Psoas muscle (tissue), 8 donors: ENCODE measurements around the gene SEMA3F. TPM values are rescaled to one million over a fixed set of nuclear protein-coding genes. Genes with fewer than 3 reads are reported as not detected.

ENCODE experiments used
- ATAC-seq, 4 donors: fragments of 200-7000 bp; cut with Tn5 transposase; one replicate each; pipeline ENCODE4 v1.9.1; 2020; ENCODE audit warnings: moderate library complexity in 3 of 4, mild to moderate bottlenecking in 2 of 4
- DNase-seq, 2 donors: peaks; one replicate each; pipeline ENCODE4 v3.0.0-alpha.2; 2020
- H3K27ac ChIP-seq: fragments of 200-600 bp; one replicate; pipeline ENCODE4 v1.8.0; 2022
- H3K27me3 ChIP-seq, 3 donors: fragments of 200-600 bp in 1 of 3; one replicate each; pipeline versions ENCODE4 v1.6.1 to v1.8.0; 2013 to 2022; ENCODE audit warnings: low read length in 2 of 3, mild to moderate bottlenecking in 2 of 3, moderate library complexity in 1 of 3; ENCODE audit not compliant: insufficient read depth in 3 of 3
- H3K36me3 ChIP-seq, 2 donors: fragments of 200-600 bp in 1 of 2; one replicate each; pipeline versions ENCODE4 v1.6.1 to v1.8.0; 2013 to 2022; ENCODE audit warnings: low read depth in 1 of 2, mild to moderate bottlenecking in 1 of 2, moderate library complexity in 1 of 2; ENCODE audit not compliant: insufficient read depth in 1 of 2
- H3K4me1 ChIP-seq: fragments of 200-600 bp; one replicate; pipeline ENCODE4 v1.8.0; 2022
- H3K4me3 ChIP-seq: fragments of 200-600 bp; one replicate; pipeline ENCODE4 v1.8.0; 2022; ENCODE audit warnings: mild to moderate bottlenecking
- H3K9me3 ChIP-seq: fragments of 200-600 bp; one replicate; pipeline ENCODE4 v1.8.0; 2022
- WGBS, 3 donors: extraction: QIAGEN DNeasy Blood & Tissue Kit; methylation state at CpG; one replicate each; pipeline versions ENCODE4 v1.1.6 to v1.1.7; 2013; 5-methylcytosine and 5-hydroxymethylcytosine counted together
- intact Hi-C, 2 donors: fragments of 100-400 bp; cut with DNase I; formaldehyde crosslinking; loops; one replicate each; pipeline versions ENCODE4 v1.11.0 to v1.14.2; 2022
- polyA plus RNA-seq, 3 donors: library from polyadenylated mRNA; stranded (reverse); fragments of 200-250 nt; gene quantifications; one replicate each; pipeline ENCODE4 v1.2.3, GENCODE V29; 2013
- total RNA-seq, 4 donors: library from RNA; stranded (reverse); fragmentation: NEBNext Ultra II Directional in 2 of 4; extraction: Animal tissue kit (Norgen Biotek cat#: 25700) in 2 of 4; gene quantifications; one replicate each; pipeline versions ENCODE4 v1.2.1 to v1.2.4, GENCODE V29; 2021 to 2023
- TF ChIP-seq, protein P1 (sequence below): fragments of 200-600 bp; IDR thresholded peaks from one replicate; pipeline ENCODE4 v1.8.0; 2022; ENCODE audit warnings: antibody characterized with exemption
- donor health status: healthy with polysubstance abuse.
- donor health status: DM: no; HTN: no; CAD: no; lungs with moderate emphysema.
- donor health status: Bipolar disorder and iron deficiency.
- donor health status: healthy.
- donor health status: DM: yes; HTN: yes; CAD: no.
- donor health status: DM: no; HTN: no; CAD: no.
- donor health status: DM: no; HTN: no; CAD: no.
- donor health status: DM: yes; HTN: yes; CAD: no.

SEMA3F gene
- total and polyA plus RNA-seq, 7 donors: 4.7 to 13.7 (median 7.6) TPM

GRCh38 chr3:50194903-50195500, 39.9 kb downstream of the SEMA3F start:
- H3K4me1 ChIP-seq: peaks cover 9% of the 10 kb centered on the region
- H3K4me3 ChIP-seq: peak overlapping the region; percentile 23
- TF ChIP-seq, protein P1, sequence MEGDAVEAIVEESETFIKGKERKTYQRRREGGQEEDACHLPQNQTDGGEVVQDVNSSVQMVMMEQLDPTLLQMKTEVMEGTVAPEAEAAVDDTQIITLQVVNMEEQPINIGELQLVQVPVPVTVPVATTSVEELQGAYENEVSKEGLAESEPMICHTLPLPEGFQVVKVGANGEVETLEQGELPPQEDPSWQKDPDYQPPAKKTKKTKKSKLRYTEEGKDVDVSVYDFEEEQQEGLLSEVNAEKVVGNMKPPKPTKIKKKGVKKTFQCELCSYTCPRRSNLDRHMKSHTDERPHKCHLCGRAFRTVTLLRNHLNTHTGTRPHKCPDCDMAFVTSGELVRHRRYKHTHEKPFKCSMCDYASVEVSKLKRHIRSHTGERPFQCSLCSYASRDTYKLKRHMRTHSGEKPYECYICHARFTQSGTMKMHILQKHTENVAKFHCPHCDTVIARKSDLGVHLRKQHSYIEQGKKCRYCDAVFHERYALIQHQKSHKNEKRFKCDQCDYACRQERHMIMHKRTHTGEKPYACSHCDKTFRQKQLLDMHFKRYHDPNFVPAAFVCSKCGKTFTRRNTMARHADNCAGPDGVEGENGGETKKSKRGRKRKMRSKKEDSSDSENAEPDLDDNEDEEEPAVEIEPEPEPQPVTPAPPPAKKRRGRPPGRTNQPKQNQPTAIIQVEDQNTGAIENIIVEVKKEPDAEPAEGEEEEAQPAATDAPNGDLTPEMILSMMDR: no peak
- H3K36me3 ChIP-seq: no peaks in the 10 kb centered on the region
- H3K27me3 ChIP-seq: peaks cover 0 to 18% (median 0%) of the 10 kb centered on the region in 3 donors
- no peaks in the 10 kb centered on the region for H3K9me3 ChIP-seq
- DNase-seq (no peak), ATAC-seq (peak; percentile 3 to 62 (median 44))
- H3K27ac ChIP-seq: no peak overlapping the region
- WGBS, 3 donors: 55 to 69% (median 58%) methylated on average over 13 to 14 of the region's 14 CpGs
- intact Hi-C loops: loop anchor here (1.0 to 5.0 kb wide), 4 partner anchors 30 to 134 kb away; partner anchors contain the start of gene TUSC2 (in 1 of the 2)

- TF ChIP-seq, protein P1: no peak
- no peaks in the 10 kb centered on the region for H3K36me3 ChIP-seq
- ATAC-seq: peak in 1 of 4 donors; percentile 18
- no peaks in the 10 kb centered on the region for H3K9me3 ChIP-seq
- H3K4me1 ChIP-seq: peaks cover 9% of the 10 kb centered on the region
- WGBS, 3 donors: 46 to 67% (median 64%) methylated on average over 4 of the region's 4 CpGs
- intact Hi-C loops: loop anchor here in 1 of 2 donors (2.0 kb wide), 1 partner anchor 133 kb away; the partner anchor contains the start of gene TUSC2
- peaks cover 0 to 18% (median 0%) of the 10 kb centered on the region in 3 donors for H3K27me3 ChIP-seq
- no peak overlapping the region for H3K27ac ChIP-seq
- no peak for DNase-seq
- no peak overlapping the region for H3K4me3 ChIP-seq
These were observed 40.6 kb downstream of the SEMA3F start for GRCh38 chr3:50195501-50196252.

DNA sequence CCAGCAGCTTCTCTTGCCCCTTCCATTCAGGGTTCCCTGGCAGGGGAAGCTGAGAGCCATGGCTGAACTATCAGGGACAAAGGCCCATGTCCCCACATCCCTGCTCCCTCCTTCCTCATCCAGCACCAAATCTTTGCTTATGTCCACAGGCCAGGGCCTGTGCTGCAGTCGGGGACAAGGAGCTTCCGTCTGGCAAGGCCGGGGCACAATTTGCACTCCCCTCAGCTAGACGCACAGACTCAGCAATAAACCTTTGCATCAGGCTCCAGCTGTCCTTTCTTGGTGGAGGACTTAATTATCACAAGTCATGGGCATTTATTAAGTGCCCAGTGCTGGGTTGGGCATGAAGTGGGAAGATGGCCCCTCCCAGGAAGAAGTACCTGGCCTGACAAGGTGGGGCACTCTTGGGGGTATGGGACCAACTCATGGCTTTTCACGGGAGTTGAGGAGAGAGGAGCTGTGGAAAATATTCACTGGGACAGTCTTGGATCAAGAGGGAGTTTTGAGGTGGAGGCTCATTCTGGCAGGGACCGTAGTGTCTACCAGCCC, 41.2 kb downstream of the SEMA3F start:
- WGBS, 3 donors: 70 to 79% (median 71%) methylated on average over 6 of the region's 6 CpGs
- no peak overlapping the region for H3K27ac ChIP-seq
- peaks cover 0 to 18% (median 0%) of the 10 kb centered on the region in 3 donors for H3K27me3 ChIP-seq
- TF ChIP-seq, protein P1: no peak
- no peak for DNase-seq
- no peaks in the 10 kb centered on the region for H3K36me3 ChIP-seq
- H3K4me3 ChIP-seq: no peak overlapping the region
- no peak for ATAC-seq
- intact Hi-C loops: no loop called here
- no peaks in the 10 kb centered on the region for H3K9me3 ChIP-seq
- H3K4me1 ChIP-seq: peaks cover 9% of the 10 kb centered on the region

GRCh38 chr3:50201573-50202315, 46.6 kb downstream of the SEMA3F start:
- H3K4me3 ChIP-seq: no peak overlapping the region
- ATAC-seq: no peak
- WGBS, 3 donors: 79 to 88% (median 81%) methylated on average over 10 of the region's 10 CpGs
- H3K9me3 ChIP-seq: no peaks in the 10 kb centered on the region
- peaks cover 0 to 3% (median 0%) of the 10 kb centered on the region in 3 donors for H3K27me3 ChIP-seq
- DNase-seq: no peak
- H3K36me3 ChIP-seq: no peaks in the 10 kb centered on the region
- no peak overlapping the region for H3K27ac ChIP-seq
- TF ChIP-seq, protein P1: no peak
- peaks cover 12% of the 10 kb centered on the region for H3K4me1 ChIP-seq
- intact Hi-C loops: no loop called here
